Spleen (tissue), 7 donors: ENCODE results near the gene HDGFL3.

Experiments used
- CTCF ChIP-seq, 11 experiments: fragments of 200-600 bp in 7 of 11; fragments of 450-650 bp in 4 of 11; sonication (generic) in 4 of 11; IDR thresholded peaks in 8 of 11; conservative IDR thresholded peaks in 3 of 11; 1 replicate in 7 of 11; 2 replicates in 4 of 11; pipeline versions ENCODE4 v1.4.0 to v1.8.0; 2016 to 2021; ENCODE audit warnings: antibody characterized with exemption in 11 of 11, inconsistent platforms in 4 of 11, mild to moderate bottlenecking in 1 of 11
- POLR2AphosphoS5 ChIP-seq, 3 donors: sonication (generic); formaldehyde crosslinking; IDR thresholded peaks; one replicate each; pipeline ENCODE4 v1.5.1; 2017; ENCODE audit warnings: antibody characterized with exemption in 3 of 3
- donor health status: DM: no; HTN: no; CAD: no; lungs with moderate emphysema.
- donor health status: DM: no; HTN: no; CAD: no.
- donor health status: DM: no; HTN: no; CAD: no.

- TF ChIP-seq CTCF (IDR thresholded peaks at IDR 0.05 in 8 of 11, conservative IDR thresholded peaks at IDR 0.05 in 3 of 11) = no peak
- TF ChIP-seq POLR2AphosphoS5 (IDR thresholded peaks at IDR 0.05) = no peak
These were observed 4.1 kb downstream of the HDGFL3 start for GRCh38 chr15:83203543-83203942.
